ENCODE data around the gene CTTNBP2. TPM values are rescaled to one million over a fixed set of nuclear protein-coding genes. Genes with fewer than 3 reads are reported as not detected.

CTTNBP2 gene
- total RNA-seq, 3 donors from 2014 or later (not counting 1 experiment from before 2014, with no cell fraction given): 0.10 TPM; not detected in 2

GRCh38 chr7:117774943-117775342, 98.3 kb downstream of the CTTNBP2 start:
- H3K9me3 Mint-ChIP-seq: peaks cover 5% of the 10 kb centered on the region in 2 donors
- H3K36me3 ChIP-seq (ENCODE audit: control insufficient read depth, insufficient read depth, low read length): no peaks in the 10 kb centered on the region
- intact Hi-C loops (cut with micrococcal nuclease): no loop called here
- peaks cover 0 to 4% of the 10 kb centered on the region in 2 donors for H3K4me1 Mint-ChIP-seq
- H3K36me3 Mint-ChIP-seq: no peaks in the 10 kb centered on the region
- H3K27me3 ChIP-seq (ENCODE audit: control insufficient read depth, insufficient read depth, low read length): no peaks in the 10 kb centered on the region
- no peak overlapping the region for H3K4me3 Mint-ChIP-seq
- no peak for ATAC-seq
- H3K4me1 ChIP-seq (ENCODE audit: control insufficient read depth, insufficient read depth, low read length): no peaks in the 10 kb centered on the region
- TF ChIP-seq CTCF (IDR thresholded peaks at IDR 0.05): no peak
- H3K27ac ChIP-seq (ENCODE audit: low read length): no peak overlapping the region
- peaks cover 0 to 2% of the 10 kb centered on the region in 2 donors for H3K27me3 Mint-ChIP-seq (ENCODE audit: low read depth in 2 of 2)
- no peak overlapping the region for H3K27ac Mint-ChIP-seq
- DNase-seq: no peak
- no peak overlapping the region for H3K4me3 ChIP-seq (ENCODE audit: low read length)
- no CpG with 5 or more reads among the region's 1 CpG for WGBS (ENCODE audit: insufficient coverage)
- H3K9me3 ChIP-seq (ENCODE audit: control insufficient read depth, insufficient read depth, low read length): no peaks in the 10 kb centered on the region

- 86% methylated on average over 2 of the region's 2 CpGs for WGBS (ENCODE audit: insufficient coverage)
- intact Hi-C loops (cut with micrococcal nuclease): no loop called here
Observed at GRCh38 chr7:117772421-117772820, 100.8 kb downstream of the CTTNBP2 start.

GRCh38 chr7:117771756-117772155, 101.5 kb downstream of the CTTNBP2 start:
- H3K27ac Mint-ChIP-seq: no peak overlapping the region
- H3K4me1 Mint-ChIP-seq: peaks cover 0 to 4% of the 10 kb centered on the region in 2 donors
- WGBS (ENCODE audit: insufficient coverage): 69% methylated on average over 4 of the region's 4 CpGs
- intact Hi-C loops (cut with micrococcal nuclease): no loop called here
- no peaks in the 10 kb centered on the region for H3K36me3 Mint-ChIP-seq
- Histone ChIP-seq H3K27me3 (ENCODE audit: control insufficient read depth, insufficient read depth, low read length) (no peaks in the 10 kb centered on the region), H3K4me1 (ENCODE audit: control insufficient read depth, insufficient read depth, low read length) (no peaks in the 10 kb centered on the region), H3K27ac (ENCODE audit: low read length) (no peak overlapping the region), H3K9me3 (ENCODE audit: control insufficient read depth, insufficient read depth, low read length) (no peaks in the 10 kb centered on the region), H3K36me3 (ENCODE audit: control insufficient read depth, insufficient read depth, low read length) (no peaks in the 10 kb centered on the region), H3K4me3 (ENCODE audit: low read length) (no peak overlapping the region)
- no peak for TF ChIP-seq CTCF (IDR thresholded peaks at IDR 0.05)
- ATAC-seq (no peak), DNase-seq (no peak)
- peaks cover 5% of the 10 kb centered on the region in 2 donors for H3K9me3 Mint-ChIP-seq
- H3K4me3 Mint-ChIP-seq: no peak overlapping the region
- H3K27me3 Mint-ChIP-seq (ENCODE audit: low read depth in 2 of 2): peaks cover 0 to 2% of the 10 kb centered on the region in 2 donors

More at GRCh38 chr7:117772421-117772820, 100.8 kb downstream of the CTTNBP2 start:
- H3K27ac ChIP-seq (ENCODE audit: low read length): no peak overlapping the region
- H3K9me3 ChIP-seq (ENCODE audit: control insufficient read depth, insufficient read depth, low read length): no peaks in the 10 kb centered on the region
- no peaks in the 10 kb centered on the region for H3K4me1 ChIP-seq (ENCODE audit: control insufficient read depth, insufficient read depth, low read length)
- Mint-ChIP-seq H3K9me3 (peaks cover 5% of the 10 kb centered on the region in 2 donors), H3K36me3 (no peaks in the 10 kb centered on the region), H3K27me3 (ENCODE audit: low read depth in 2 of 2) (peaks cover 0 to 2% of the 10 kb centered on the region in 2 donors), H3K4me1 (peaks cover 0 to 4% of the 10 kb centered on the region in 2 donors), H3K27ac (no peak overlapping the region), H3K4me3 (no peak overlapping the region)
- DNase-seq: no peak
- H3K36me3 ChIP-seq (ENCODE audit: control insufficient read depth, insufficient read depth, low read length): no peaks in the 10 kb centered on the region
- no peak overlapping the region for H3K4me3 ChIP-seq (ENCODE audit: low read length)
- ATAC-seq: no peak
- no peaks in the 10 kb centered on the region for H3K27me3 ChIP-seq (ENCODE audit: control insufficient read depth, insufficient read depth, low read length)
- no peak for TF ChIP-seq CTCF (IDR thresholded peaks at IDR 0.05)

GRCh38 chr7:117769085-117769484, 104.2 kb downstream of the CTTNBP2 start:
- Mint-ChIP-seq H3K4me1 (peaks cover 0 to 4% of the 10 kb centered on the region in 2 donors), H3K36me3 (no peaks in the 10 kb centered on the region), H3K9me3 (peaks cover 6 to 8% of the 10 kb centered on the region in 2 donors), H3K4me3 (no peak overlapping the region), H3K27me3 (ENCODE audit: low read depth in 2 of 2) (peaks cover 0 to 2% of the 10 kb centered on the region in 2 donors), H3K27ac (no peak overlapping the region)
- H3K9me3 ChIP-seq (ENCODE audit: control insufficient read depth, insufficient read depth, low read length): no peaks in the 10 kb centered on the region
- ATAC-seq: no peak
- no peak for DNase-seq
- H3K27ac ChIP-seq (ENCODE audit: low read length): no peak overlapping the region
- no peaks in the 10 kb centered on the region for H3K4me1 ChIP-seq (ENCODE audit: control insufficient read depth, insufficient read depth, low read length)
- no peak overlapping the region for H3K4me3 ChIP-seq (ENCODE audit: low read length)
- no peaks in the 10 kb centered on the region for H3K36me3 ChIP-seq (ENCODE audit: control insufficient read depth, insufficient read depth, low read length)
- H3K27me3 ChIP-seq (ENCODE audit: control insufficient read depth, insufficient read depth, low read length): peaks cover 2% of the 10 kb centered on the region
- 87% methylated on average over 1 of the region's 1 CpG for WGBS (ENCODE audit: insufficient coverage)
- no peak for TF ChIP-seq CTCF (IDR thresholded peaks at IDR 0.05)
- intact Hi-C loops (cut with micrococcal nuclease): no loop called here

Measured in natural killer cell (primary cell).